GM21381 (cell line): ENCODE results near the gene HAP1.
"Not testable (repeated sequence)": the region's sequence is repeated elsewhere in the genome, so short reads cannot be mapped to it uniquely, and the experiment has no call there.

Experiments used
- ATAC-seq: cut with Tn5 transposase; IDR thresholded peaks from one replicate; pipeline ENCODE4 v1.9.1; 2021; ENCODE audit warnings: mild to moderate bottlenecking, moderate library complexity; ENCODE audit not compliant: unreplicated experiment

The HAP1 gene

DNA sequence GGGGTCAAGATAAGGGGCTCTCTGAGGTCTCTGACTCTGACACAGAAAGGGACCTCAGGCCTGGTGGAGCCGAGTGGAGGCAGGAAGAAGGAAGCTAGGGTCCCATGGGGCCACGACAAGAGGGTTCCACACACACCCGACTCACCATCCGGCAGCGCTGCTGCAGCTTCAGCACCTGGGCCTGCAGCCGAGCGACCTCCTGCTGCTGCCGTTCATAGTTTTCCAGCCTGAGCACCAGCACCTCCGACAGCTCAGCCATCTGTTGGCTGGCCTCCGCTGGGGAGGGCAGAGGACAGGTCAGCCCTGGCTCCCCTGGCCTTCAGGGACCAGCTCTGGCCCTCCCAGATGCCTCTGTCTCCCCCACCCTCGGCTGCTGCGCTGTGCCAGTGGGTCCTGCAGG, 6.4 kb downstream of the HAP1 start:
- no peak for ATAC-seq

DNA sequence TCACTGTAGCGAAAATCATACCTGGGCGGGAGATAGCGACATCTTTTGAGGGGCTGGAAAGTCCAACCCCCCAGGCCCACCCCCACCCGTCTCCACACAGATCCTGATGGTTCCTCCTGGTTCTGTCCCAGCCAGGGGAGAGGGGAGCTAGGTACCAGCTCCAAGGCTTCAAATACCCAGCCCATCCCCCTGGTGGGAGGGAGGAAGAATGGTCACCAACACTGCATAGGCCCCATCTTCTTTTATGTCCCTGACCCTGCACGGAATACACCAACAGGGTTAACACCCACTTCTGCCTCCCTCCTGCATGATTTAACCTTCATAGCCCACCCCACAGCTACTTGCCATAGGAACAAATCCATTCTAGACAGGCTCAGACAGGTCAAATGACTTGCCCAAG, 9.3 kb downstream of the HAP1 start:
- no peak for ATAC-seq

DNA sequence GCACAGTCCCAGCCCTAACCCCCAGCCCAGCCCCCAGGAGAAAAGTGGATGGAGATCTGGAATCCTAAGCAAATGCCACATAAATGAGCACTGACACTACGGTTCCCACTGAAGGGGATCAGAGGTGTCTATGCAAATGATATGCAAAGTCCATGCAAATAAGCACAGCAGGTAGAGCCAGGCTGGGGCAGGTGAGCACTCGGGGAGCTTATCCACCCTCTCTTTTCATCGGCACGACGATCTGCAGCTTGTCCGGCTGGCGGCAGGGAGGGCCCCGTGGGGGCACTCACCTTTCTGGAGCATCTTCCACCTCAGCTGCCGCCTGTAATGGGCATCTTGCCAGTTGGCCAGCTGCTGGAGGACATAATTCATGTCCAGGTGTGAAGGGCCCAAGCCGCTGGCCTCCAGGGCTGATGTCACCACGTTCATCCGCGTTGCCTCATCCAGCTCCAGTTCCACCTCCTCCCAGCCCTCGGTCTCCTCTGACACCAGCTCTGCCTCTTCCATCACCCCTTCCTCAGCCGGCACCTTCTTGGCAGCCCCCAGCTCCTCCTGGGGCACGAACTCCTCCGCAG, 9.9 kb downstream of the HAP1 start:
- no peak for ATAC-seq

DNA sequence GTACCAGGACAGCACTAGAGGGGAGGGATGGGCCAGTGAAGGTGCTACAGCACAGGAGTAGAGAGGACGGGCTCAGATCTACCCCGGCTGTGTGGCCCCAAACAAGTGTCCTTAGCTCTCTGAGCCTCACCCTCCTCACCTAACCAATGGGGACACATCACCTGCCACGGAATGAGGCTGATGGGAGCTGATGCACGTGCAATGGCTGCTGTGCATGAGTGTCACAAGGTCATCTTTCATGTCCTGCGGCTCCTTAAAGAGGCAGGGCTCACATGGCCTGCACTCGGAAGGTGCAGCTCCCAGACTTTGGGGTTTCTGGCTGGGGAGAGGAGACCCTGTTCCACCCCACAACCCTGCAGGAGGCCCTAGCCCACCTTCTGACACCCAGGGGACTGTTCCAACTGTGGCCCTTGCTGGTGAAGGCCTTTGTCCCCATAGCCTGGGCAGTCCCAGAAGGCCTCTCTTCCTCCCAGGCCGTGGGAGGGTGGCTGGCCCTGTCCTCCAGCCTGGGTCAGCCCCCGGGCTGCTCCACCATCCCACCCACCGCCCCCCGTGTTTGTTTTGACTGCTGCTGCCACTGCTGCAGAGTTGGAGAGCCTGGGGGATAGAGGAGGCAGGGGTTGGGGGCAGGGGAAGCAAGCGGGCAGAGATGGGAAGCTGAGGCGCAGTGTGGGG, 10.5 kb downstream of the HAP1 start:
- no peak for ATAC-seq

DNA sequence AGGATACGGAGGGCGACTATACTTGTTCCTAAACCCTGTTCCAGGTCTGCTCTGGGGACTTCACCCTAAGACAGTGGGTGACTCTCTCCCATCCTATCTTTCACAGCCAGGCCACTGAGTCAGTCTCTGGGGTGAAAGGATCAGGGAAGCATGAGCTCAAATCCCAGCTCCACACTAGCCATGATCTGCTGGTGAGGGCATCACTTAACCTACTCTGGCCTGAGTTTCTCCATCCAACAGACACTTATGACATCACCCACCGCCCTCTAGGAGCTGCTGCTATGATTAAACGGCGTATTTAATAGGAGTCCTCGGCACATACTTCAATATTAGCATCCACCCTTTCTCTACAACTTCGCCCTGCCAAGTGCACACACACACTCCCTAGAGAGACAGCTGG, 12.2 kb downstream of the HAP1 start:
- no peak for ATAC-seq

DNA sequence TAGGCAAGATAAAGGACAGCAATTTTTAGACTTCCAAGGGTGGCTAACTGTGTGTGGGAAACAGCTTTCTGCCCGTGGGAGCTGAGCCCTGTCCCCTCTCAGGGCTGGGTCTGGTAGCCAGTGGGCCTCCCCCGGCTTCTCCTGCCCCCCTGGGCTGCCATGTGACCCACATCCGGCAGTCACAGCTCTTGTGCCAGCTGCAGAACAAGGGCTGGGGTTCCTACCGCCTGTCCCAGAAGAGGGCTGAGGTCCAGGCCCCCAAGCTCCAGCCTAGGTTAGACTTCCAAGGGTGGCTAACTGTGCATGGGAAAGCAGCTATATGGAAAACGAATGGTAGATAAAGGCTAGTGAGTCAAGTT, 16.2 kb downstream of the HAP1 start:
- no peak for ATAC-seq

DNA sequence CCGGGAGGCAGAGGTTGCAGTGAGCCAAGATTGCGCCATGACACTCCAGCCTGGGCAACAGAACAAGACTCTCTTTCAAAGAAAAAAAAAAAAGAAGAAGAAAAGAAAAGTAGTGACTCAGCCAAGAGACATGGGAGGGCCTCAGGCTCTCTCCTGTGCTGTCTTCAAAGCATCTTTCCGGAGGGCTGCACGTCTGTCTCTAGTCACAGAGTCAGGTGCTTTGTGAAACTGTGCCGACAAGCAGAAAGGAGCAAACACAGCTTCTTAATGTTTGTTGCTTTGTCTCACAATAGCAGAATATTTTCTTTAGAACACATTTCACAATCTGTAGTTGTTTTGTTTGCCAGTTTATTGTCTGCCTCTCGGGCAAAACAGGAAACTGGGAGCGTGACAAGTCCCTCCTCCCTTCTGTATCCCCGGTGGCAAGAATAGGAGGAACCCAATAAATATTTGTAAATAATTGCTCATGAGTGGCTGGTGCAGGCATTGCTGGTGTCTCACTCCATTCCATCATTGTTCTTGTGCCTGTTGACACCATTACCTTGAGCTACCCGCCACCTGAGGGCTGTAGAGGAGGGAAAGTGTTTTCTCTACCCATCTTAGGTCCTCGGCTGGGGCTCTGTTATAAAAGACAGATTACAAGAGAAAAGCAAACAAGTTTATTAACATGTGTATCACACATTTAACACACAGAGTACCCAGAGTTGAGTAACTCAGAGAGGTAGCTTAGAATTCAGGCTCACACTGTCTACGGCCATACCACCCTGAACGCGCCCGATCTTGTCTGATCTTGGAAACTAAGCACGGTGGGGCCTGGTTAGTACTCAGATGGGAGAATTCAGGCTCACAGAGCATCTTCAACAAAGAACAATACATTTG, 16.8 kb downstream of the HAP1 start:
- no peak for ATAC-seq

DNA sequence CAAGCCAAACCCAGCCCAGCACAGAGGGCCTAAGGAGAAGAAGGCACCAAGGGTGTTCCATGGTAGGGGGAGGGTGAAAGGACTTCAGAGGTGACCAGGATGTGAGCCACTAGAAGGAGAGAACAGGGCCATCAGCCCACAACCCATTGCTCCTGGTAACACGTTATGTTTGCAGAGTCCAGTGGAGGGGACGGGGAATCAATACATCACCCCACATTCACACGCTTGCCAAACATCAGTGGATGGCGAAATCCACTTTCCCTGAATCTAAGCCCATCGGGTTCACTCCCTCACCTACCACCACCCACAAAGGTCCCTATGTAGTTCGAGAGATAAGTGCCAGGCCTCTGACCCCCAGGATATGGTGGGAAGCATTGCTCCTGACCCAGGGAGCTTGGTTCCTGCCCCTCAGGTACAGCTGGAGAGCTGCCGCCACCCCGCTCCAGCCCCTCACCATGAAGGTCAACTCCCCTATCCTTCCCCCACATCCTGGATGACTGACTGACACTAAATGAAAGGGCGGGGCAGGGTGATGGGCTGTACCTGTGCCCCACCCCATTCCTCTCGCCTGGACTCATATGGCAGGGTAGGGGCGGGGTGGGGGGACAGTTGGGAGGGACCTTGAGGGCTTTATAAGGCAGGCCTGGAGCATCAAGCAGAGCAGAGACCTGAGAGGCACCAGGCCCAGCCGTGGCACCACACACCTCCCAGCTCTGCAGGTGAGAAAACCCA, 22.6 kb downstream of the HAP1 start, which contains the start of gene GAST:
Gene GAST, plus strand, starts transcription at position 663 of the 732 bp plus-strand sequence. CDS start 3,106 bp downstream, outside the sequence.
- no peak for ATAC-seq

DNA sequence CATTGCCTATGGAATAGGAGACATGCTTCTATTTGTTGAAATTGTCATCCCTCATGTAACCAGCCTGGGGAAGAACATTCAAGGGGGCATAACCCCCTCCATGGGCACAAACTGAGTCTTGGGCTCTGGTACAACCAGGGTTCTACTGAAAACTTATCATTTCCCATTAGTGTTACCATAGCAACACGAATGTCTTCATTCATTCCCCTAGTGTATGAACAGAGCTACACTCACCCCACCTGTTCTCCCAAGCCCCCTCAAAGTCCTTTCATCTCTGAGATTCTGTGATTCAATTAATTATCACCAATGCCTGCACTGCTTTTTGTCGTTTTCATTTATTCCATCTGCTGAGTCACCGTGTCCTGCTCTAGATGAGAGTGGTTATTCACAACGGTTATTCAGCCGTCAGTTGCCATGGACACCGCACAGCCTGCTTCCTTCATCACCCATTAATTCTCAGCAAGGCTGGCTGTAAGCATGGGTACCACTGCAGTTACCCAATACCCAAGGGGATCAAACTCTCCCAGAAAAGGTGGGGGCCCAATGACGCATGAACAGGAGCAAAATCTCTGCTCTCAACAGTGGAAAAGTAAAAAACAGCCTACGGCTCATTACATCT, 23.9 kb downstream of the HAP1 start:
- no peak for ATAC-seq

DNA sequence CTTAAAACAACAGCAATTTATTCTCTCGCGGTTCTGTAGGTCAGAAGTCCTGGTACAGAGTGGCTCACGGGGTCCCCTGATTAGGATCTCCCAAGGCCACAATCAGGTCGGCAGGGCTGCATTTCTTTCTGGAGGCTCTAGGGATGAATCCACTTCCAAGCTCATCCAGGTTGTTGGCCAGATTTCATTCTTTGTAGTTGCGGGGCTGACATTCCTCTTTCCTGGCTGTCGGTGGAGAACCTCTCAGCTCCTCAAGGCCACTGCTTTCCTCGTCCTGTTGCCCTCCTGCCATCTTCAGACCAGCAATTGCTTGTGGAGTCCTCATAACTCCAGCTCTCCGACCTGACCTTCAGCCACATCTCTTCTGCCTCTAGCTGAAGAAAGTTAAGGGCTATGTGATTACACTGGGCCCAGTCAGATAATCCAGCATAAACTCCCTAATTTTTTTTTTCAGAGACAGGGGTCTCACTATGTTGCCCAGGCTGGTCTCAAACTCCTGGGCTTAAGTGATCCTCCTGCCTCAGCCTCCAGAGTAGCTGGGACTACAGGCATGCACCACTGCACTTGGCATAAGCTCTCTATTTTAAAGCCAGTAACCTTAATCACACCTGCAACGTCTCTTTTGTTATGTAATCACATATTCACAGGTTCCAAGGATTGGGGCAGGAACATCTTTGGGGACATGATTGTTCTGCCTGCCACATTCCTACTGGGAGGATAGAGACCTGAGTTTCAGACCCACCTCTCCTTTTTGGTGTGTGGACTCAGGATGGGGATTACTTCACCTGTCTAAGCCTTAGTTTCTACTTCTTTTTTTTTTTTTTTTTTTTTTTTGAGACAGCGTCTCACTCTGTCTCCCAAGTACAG, 26.4 kb downstream of the HAP1 start:
- no peak for ATAC-seq

DNA sequence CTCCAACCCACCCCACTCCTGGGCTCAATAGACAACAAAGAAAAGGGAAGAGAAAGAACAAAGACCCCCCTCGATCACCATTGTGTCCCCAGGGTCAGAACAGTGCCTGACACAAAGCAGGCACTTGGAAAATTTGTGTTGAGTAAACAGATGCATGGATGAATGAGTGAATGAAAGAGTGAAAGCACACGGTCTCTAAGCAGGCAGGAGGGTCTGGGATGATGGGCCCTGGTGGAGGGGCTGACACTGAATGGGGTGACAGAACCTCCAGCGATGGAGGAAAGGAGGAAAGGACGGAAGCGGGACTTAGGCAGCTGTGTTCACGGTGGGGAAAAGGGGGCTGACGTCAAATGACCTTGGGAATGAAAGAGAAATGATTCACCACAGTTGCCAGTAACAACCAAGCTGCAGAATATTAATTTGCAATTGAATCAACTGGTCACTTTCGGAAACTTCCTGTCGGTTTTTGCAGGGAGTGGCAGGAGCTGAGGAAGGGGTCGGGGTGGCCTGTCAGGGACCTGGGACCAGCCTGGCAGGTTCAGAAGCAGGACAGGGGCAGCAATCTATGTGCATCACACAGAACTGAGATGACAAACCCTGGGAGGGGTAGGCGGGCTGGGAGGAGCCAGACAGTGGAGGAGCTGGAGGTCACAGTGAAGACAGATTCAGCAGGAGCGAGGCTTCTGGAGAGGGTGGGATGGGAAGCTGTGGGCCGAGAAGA, 29.0 kb downstream of the HAP1 start:
- no peak for ATAC-seq

DNA sequence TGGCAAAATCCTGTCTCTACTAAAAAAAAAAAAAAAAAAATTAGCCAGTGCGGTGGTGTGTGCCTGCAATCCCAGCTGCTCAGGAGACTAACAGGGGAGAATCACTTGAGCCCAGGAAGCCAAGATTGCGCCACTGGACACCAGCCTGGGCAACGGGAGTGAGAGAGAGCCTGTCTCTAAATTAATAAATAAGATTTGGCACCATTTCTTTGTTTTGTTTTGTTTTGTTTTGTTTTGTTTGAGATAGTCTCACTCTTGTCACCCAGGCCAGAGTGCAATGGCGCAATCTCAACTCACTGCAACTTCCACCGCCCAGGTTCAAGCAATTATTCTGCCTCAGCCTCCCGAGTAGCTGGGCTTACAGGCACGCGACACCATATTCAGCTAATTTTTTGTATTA, 31.7 kb downstream of the HAP1 start:
- no peak for ATAC-seq

DNA sequence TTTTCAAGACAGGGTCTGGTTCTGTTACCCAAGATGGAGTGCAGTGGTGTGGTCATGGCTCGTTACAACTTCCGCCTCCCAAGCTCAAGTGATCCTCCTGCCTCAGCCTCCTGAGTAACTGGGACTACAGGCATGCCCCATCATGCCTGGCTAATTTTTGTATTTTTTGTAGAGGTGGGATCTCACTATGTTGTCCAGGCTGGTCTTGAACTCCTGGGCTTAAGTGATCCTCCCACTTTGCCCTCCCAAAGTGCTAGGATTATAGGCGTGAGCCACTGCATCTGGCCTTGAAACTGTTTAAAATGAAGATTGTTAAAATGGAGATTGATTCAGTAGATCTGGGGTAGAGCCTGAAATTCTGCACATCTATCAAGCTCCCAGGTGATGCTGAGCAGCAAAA, 33.6 kb downstream of the HAP1 start:
- not testable (repeated sequence) for ATAC-seq

DNA sequence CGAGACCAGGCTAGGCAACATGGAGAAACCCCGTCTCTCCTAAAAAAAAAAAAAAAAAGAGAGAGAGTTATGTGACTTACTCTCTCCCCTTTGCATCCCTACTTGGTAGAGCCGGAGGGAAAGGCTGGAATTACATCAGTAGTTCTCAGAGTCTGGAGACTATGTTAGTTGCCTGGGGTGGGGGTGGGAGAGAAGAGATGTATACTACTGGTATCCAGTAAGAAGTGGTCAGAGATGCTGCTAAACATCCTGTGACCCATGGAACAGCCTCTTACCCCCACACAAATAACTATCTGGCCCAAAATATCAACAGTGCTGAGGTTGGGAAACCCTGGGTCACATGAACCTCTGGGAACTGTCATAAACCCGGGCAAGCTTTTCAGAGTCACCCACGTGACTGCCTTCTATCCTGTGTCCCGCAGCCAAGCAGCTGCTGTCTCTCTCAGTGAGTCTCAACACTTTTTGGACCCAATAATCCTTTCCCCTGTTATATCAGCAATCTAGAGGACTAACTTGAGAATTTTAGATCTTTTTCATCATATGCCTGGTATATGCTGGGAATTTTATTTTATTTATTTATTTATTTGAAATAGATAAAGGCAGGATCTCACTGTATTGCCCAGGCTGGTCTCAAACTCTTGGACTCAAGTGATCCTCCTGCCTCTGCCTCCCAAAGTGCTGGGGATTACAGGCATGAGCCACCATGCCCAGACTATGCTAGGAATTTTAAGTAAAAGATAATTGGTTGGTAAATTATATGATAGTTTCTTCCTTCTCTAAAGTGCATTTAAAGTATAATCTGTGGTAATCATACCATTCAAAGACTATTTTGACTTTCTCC, 37.1 kb downstream of the HAP1 start:
- ATAC-seq: no peak

DNA sequence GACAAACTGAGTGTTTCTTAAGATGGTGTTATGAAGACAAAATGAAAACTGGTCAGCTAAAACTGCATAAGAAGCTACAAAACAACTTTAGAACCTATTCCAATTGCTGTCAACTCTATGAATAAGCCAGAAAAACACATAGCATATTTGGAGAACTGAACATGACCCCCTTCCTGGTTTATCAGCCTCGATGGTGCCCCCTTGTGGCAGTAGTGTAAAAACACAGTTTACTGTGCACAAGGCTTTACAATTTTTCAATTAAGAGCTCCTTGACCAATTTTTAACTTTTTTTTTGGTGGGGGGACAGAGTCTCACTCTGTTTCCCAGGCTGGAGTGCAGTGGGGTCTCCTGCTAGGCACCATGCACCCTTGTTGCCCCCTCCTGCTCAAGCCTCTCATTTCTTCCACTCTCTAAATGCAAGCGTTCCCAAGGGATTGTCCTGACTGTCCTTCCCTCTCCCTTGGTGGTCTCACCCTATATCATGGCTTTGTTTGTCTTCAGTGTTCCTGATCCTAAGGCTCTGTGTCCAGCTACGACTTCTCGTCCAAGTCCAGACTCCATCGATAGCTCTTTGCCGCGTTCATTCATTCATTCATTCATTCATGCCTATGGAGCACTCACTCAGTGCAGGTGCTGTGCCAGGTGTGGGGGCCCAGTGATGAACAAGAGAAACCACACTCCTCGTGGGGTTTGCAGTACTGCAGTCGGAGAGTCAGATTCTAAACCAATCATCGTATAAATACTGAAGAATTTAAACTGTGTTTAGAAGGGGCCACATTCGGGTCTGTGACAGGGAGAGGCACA, 38.3 kb downstream of the HAP1 start:
- no peak for ATAC-seq

DNA sequence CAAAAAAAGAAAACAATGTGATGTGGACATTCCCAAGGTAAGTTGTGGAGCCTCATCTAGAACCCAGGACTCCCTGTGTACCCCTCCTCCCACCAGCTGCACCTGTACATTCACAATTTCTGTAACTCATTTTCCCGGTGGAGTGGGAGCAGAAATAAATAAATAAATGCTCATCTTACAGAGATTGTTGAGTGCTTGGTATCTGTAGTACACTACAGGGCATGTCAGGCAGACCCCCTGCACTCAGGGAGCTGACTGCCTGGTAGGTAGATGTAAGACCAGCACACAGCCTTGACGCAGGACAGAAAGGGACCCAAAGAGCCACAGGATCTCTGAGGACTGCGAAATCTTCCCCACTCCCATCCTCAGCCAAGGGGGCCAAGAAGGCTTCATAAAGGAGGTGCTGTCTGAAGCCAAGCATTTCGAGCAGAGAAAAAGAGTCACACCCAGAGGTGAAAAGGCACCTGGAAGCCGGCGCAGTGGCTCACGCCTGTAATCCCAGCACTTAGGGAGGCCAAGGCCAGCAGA, 39.2 kb downstream of the HAP1 start:
- ATAC-seq: no peak
